ENCODE results near the gene DDA1.

Gene DDA1

DNA sequence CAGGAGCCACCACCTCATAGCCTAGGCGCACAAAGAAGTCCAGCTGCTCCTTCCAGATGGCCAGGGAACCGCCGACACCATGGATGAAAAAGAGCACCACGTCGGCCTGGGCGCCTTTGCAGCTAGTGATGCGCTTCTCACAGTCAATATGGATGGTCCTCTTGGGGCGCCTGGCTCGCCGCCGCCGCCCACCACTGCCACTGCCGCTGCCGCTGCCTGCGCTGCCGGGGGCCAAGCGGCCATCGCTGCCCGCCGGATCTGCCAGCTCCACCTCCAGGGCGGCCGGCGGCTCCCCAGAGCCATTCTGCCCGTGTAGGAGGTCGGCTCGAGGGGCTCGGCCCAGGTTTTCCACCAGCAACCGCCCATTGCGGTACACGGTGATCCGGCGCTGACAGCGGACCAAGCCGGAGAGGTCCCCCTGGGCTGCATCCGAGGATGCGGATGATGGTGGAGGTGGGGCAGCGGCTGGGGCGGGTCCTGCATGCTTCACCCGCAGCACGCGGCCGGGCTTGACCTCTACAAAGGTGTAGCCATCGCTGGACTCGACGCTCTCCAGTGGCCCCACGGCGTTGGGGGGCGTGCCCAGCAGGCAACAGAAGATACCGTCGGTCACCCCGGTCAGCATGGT lies 8.3 kb upstream of the DDA1 start:
- no peak overlapping the region for H3K4me3 ChIP-seq (ENCODE audit: low read length)
- TF ChIP-seq ZNF274 (IDR thresholded peaks at IDR 0.05; ENCODE audit: low read depth, low read length), result no peak

DNA sequence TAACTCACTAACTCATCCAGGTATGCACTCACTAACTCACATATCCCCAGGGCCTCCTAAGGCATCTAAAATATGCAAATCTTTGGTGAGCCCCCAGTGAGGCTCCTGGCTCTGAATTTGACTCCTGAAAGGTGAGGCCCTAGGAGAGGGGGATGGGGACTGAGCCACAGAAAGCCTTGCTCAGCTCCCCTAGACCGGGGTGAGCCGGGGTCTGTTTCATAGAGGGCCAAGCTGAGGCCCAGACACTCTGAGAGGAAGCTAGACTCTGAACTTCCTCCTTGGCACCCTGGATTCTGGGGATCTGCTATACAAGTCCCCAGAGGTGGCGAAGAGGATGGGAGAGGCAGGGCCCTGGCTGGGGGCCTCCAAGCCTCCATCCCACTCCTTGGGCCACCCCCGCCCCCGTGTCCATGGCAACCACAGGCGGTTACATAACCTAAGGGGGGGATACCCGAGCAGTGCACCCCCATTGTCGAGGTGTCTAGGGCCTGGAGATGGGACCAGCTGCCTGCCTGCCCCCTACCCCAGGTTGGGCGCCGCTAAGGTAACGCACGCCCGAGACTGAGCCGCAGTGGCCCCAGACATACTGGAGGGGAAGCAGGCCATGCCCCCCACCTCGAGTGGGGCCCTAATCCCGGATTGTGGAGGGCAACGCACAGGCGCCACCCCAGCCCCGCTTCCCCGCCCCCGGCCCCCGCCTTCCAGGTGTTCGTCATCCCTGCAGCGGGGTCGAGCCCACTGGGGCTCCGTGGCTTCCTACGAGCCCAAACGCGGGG lies 6.8 kb upstream of the DDA1 start:
- peak overlapping the region; percentile 69 for H3K4me3 ChIP-seq (ENCODE audit: low read length)
- TF ChIP-seq ZNF274 (IDR thresholded peaks at IDR 0.05; ENCODE audit: low read depth, low read length), result no peak

DNA sequence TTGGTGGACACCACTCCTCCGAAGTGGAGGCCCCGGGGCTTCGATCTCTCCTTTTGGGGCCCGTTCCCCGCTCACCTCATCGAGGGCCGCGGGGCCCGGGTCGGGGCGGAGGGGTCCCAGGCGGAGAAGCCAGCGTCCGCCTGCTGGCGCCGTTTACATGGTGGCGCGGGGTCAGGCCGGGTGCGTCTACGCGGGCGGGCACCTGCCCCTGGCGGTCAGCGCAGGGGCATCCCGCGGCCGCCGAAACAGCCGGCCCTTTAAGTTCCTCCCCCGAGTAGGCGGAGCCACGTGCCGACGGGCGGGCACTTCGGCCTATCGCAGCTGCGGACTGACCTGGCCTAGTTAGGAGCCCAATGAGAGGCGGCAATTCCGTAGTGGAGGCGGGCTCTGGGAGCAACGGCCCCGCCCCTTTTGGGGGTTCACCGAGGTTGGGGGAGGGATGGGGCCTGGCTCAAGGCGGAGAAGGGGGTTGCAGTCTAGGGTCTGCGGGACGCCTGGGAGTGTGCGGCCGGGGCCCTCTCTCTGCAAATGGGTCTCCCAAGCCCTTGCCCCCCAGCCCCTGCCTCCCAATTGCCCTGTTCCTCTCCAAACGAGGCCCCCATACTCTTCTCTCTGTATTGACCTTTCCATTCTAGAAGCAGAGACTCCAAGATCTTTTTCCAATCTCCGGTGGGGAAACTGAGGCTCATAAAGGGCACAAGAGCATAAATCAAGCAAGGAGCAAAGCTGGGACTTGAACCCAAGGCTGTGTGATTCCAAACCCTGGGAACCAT lies 6.0 kb upstream of the DDA1 start, which contains the start of gene ABHD8:
TSS of gene ABHD8 (minus strand) at position 259 of the 773 bp plus-strand sequence. CDS start 1,809 bp downstream, outside the sequence.
- no peak for TF ChIP-seq ZNF274 (IDR thresholded peaks at IDR 0.05; ENCODE audit: low read depth, low read length)
- peak within 1 kb of the TSS; percentile 69 for H3K4me3 ChIP-seq (ENCODE audit: low read length)

DNA sequence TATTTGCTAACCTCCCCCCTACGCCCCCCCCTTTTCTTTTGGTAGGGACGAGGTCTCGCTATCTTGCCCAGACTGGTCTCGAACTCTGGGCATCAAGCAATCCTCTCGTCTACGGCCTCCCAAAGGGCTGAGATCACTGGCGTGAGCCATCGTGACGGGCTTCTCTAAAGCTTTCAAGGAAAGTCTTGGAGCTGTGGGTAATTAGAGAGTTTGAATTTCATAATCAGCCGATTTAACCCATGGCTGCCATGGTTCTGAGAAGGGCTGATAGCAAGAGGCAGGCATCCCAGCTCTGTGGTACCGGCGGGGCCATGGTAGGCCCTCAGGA lies 5.5 kb upstream of the DDA1 start:
- no peak overlapping the region for H3K4me3 ChIP-seq (ENCODE audit: low read length)
- no peak for TF ChIP-seq ZNF274 (IDR thresholded peaks at IDR 0.05; ENCODE audit: low read depth, low read length)

DNA sequence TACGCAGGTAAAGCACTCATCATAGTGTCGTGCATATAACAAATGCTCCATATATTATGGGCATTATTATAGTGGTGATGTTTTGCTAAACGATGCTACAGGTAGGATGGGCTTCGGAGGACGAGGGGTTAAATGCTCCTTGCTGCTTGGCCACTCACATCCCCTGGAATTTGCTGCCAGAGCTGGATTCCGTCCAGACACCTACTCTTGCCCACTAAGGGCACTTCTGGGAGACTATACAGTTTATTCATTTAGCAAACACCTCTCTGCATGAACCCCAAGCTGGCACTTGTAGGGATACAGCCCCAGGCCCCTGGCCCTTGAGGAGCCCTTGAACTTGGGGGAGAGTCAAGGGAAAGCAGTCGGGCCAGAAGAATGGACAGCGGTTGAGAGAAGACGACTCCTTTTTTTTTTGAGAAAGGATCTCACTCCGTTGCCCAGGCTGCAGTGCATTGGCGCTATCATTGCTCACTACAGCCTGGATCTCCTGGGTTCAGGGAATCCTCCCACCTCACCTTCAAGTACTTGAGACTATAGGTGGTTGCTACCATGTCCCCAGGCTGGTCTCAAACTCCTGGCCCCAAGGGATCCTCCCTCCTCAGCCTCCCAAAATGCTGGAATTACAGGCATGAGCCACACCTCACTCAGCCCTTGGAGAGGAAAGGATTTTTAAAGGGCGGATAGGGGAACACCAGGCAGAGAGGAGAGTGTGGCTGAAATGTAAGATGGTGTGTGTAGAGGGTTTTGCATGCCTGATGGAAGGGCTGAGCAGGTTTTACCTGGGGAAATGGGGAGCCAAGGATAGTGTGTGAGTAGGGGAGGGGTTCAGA lies 4.8 kb upstream of the DDA1 start:
- no peak for TF ChIP-seq ZNF274 (IDR thresholded peaks at IDR 0.05; ENCODE audit: low read depth, low read length)
- no peak overlapping the region for H3K4me3 ChIP-seq (ENCODE audit: low read length)

DNA sequence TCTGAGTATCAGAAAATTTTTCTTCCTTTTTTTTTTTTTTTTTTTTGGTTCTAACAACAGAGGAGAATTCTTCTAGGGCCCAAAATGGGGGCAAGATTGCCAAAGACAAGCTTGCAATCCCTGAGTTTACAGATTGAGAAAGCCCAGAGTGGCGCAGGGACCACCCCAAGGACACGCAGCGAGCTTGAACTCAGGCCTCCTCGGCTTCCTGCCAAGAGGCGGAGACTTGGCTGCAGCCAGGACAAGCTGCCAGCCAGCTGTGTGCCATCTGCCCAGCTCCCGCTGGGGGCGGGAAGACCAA lies 4.2 kb upstream of the DDA1 start:
- H3K4me3 ChIP-seq (ENCODE audit: low read length), result no peak overlapping the region
- no peak for TF ChIP-seq ZNF274 (IDR thresholded peaks at IDR 0.05; ENCODE audit: low read depth, low read length)

DNA sequence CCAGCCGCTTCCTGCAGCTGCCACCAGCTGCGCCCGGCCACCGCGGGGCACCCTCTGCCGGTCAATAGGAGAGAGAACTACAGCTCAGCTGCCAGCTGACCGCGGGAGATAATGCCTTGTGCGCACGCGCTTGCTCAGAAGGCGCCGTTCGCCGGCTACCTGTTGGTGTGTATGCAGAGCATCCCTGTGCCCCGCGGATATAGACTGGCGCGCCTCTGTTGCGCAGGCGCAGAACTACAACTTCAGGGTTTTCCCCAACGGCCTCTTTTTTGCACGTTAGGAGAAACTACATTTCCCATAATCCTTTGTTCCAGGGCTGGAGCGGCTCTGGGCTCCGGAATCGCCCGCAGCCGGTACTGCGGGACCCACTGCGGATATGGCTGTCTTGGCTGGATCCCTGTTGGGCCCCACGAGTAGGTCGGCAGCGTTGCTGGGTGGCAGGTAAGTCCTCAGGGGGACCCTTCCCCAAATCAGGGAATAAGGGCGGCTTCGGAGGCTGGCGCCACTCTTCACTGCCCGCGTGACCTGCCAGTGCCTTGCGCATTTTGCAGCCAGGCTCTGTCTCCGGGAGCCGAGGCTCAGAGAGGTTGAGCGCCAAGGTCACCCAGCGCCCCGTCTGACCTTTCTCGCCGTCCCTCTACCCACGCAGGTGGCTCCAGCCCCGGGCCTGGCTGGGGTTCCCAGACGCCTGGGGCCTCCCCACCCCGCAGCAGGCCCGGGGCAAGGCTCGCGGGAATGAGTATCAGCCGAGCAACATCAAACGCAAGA lies 3.7 kb upstream of the DDA1 start, which contains the start of gene MRPL34:
TSS of gene MRPL34 (plus strand) at position 356 of the 768 bp plus-strand sequence. CDS start at position 377, 21 bp downstream.
- TF ChIP-seq ZNF274 (IDR thresholded peaks at IDR 0.05; ENCODE audit: low read depth, low read length), result no peak
- peak within 1 kb of the TSS; percentile 85 for H3K4me3 ChIP-seq (ENCODE audit: low read length)

DNA sequence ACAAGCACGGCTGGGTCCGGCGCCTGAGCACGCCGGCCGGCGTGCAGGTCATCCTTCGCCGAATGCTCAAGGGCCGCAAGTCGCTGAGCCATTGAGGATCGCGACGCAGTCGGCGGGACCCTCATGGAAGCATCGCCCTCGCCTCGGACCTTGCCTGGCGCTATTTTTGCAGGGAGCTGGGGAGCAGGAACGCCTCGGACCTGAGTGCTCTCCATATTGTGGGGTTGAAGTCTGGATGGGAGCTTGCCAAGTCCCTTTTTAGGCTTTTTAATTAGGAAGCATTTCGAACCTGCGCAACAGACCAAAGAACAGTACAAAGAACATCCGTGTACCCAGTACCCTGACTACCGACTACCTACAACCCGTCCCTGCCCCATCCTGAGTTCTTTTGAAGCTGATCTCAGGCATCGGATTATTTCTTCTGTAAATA lies 3.1 kb upstream of the DDA1 start:
- peak overlapping the region; percentile 85 for H3K4me3 ChIP-seq (ENCODE audit: low read length)
- no peak for TF ChIP-seq ZNF274 (IDR thresholded peaks at IDR 0.05; ENCODE audit: low read depth, low read length)

DNA sequence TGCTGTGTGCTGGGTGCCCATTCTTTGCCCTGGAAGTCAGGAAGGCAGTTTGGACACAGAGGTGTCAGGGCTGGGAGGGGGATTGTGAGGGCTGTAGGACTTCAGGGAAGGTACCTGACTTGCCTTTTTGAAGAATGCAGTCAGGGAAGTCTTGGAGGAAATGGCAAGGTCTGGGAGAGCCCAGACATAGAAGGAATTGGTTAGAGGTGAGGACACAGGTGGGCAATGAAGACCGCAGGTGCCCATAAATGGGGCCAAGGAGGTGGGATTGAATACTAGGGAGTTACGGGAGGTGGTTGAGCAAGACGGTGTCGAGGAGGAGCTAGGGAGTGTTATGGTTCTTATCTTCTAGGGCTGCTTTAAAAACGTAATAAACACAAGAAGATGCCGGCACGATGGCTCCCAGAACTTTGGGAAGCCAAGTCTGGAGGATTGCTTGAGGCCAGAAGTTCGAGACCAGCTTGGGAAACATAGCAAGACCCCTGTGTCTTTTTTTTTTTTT lies 1.4 kb upstream of the DDA1 start:
- no peak for TF ChIP-seq ZNF274 (IDR thresholded peaks at IDR 0.05; ENCODE audit: low read depth, low read length)
- H3K4me3 ChIP-seq (ENCODE audit: low read length), result no peak overlapping the region

DNA sequence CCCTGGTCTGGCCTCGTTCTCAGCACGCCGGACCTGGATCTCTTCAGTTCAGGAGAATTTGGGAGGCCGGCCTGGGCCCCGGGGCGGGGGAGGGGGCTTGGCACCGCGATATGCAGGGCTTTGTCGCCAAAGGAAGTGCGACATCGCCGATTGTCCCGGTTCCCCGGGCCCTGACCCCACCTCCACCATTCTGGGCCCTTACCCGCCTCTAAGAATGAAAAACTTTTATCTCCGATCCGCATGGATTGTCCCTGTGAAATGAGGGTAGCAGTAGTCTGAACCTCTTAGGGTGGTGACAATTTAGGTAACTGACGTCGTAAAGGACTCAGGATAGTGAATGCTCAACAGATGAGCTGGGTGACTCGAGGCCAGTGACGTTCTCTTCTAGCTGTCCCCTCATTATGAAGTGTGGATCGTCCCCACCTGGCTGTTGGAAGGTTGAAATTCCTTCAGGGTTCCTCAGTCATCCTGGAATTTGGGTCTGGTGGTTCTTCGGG lies 650 bp downstream of the DDA1 start:
- no peak for TF ChIP-seq ZNF274 (IDR thresholded peaks at IDR 0.05; ENCODE audit: low read depth, low read length)
- peak overlapping the region; percentile 73 for H3K4me3 ChIP-seq (ENCODE audit: low read length)

DNA sequence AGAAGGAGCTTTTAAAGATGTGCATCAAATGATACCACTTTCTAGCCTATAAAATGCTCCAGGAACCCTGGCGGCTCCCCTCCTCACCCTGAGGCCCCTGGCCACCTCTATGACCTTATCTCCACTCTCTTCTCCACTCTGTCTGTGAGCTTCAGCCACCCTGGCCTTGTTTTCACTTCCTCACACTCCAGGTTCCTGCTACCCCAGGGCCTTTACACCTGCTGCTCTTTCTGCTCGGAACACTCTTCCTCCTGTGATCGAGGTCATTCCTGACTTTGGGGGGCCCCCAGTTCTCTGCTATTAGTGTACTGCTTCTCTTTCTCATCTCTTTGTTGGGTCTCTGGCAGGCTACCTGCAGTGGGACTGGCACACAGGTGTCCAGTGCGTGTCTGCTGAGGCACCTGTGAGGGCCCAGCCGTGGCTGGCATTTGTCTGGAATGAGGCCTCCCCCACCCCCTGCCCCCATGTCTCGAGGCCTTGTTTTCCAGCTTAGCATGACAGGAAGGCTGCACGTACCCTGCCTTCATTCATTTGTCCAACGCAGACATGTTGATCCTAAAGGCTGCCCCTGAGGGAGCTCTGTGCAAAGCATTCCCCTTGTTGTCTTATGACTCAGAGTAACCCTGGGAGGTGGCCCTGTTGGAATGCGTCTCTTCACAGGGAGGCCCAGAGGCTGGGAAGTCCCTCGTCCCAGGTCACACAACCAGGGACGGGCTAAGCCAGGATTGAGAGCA lies 2.3 kb downstream of the DDA1 start:
- H3K4me3 ChIP-seq (ENCODE audit: low read length), result no peak overlapping the region
- no peak for TF ChIP-seq ZNF274 (IDR thresholded peaks at IDR 0.05; ENCODE audit: low read depth, low read length)

Data from GM08714 (cell line).